ENCODE measurements around the gene TAB2. TPM values are rescaled to one million over a fixed set of nuclear protein-coding genes. Genes with fewer than 3 reads are reported as not detected.

The TAB2 gene
- total and polyA plus RNA-seq, 2 donors (not counting 3 experiments of a cell fraction or from before 2014, with no cell fraction given): 26.0 to 37.4 TPM

- Histone ChIP-seq H3K9ac (replicated peaks; ENCODE audit: extremely low read depth, insufficient read depth, low read length) (no peak overlapping the region), H3K4me3 (replicated peaks in 1 of 3; ENCODE audit: insufficient read depth in 1 of 3, low read depth in 1 of 3, low read length in 3 of 3) (no peak overlapping the region)
- POLR2A ChIA-PET: no interaction called here
Observed at GRCh38 chr6:149451376-149452036, 134.0 kb downstream of the TAB2 start.

GRCh38 chr6:149452037-149452939, 134.8 kb downstream of the TAB2 start:
- DNase-seq (ENCODE audit: low read depth, low spot score) (no peak), FAIRE-seq (no peak)
- CTCF ChIA-PET: interaction anchor here (1.7 kb wide), 1 partner anchor 10 kb away, joined by 3 read pairs; no protein-coding TSS in a partner anchor
- Histone ChIP-seq H2AFZ (ENCODE audit: low read depth, low read length) (no peak overlapping the region), H3K79me2 (ENCODE audit: control insufficient read depth, insufficient read depth, low read length) (no peaks in the 10 kb centered on the region), H3K9me1 (replicated peaks; ENCODE audit: control insufficient read depth, extremely low read depth, insufficient read depth, low read length) (no peaks in the 10 kb centered on the region), H3K4me1 (ENCODE audit: control insufficient read depth, extremely low read depth, insufficient read depth, low read length) (no peaks in the 10 kb centered on the region), H3K27me3 (ENCODE audit: control insufficient read depth in 2 of 2, insufficient read depth in 2 of 2, low read length in 2 of 2) (peaks cover 23 to 39% of the 10 kb centered on the region in 2 experiments), H3K27ac (ENCODE audit: insufficient read depth, low read depth, low read length) (no peak overlapping the region), H3K9ac (replicated peaks; ENCODE audit: extremely low read depth, insufficient read depth, low read length) (no peak overlapping the region), H3K4me2 (ENCODE audit: insufficient read depth, low read length) (no peak overlapping the region), H3K9me3 (replicated peaks; ENCODE audit: control insufficient read depth, insufficient read depth, low read length) (no peaks in the 10 kb centered on the region), H4K20me1 (replicated peaks; ENCODE audit: control insufficient read depth, extremely low read depth, insufficient read depth, low read length) (no peaks in the 10 kb centered on the region), H3K36me3 (ENCODE audit: control insufficient read depth in 2 of 2, extremely low read depth in 1 of 2, insufficient read depth in 2 of 2, low read length in 2 of 2) (no peaks in the 10 kb centered on the region), H3K4me3 (replicated peaks in 1 of 3; ENCODE audit: insufficient read depth in 1 of 3, low read depth in 1 of 3, low read length in 3 of 3) (no peak overlapping the region)
- dilution Hi-C loops (cut with MboI; ENCODE audit: extremely low pct_ligation_motif_present, low sequenced_read_pairs) (no loop called here), intact Hi-C loops (cut with micrococcal nuclease) (no loop called here)
- TF ChIP-seq EZH2 (IDR thresholded peaks at IDR 0.05; ENCODE audit: borderline replicate concordance, low read depth, low read length, severe bottlenecking) (no peak), MAX (IDR thresholded peaks at IDR 0.05; ENCODE audit: insufficient read depth, insufficient read length) (no peak), FOS (IDR thresholded peaks at IDR 0.05; ENCODE audit: borderline replicate concordance, insufficient read depth, low read length) (no peak), POLR2A (IDR thresholded peaks at IDR 0.05; ENCODE audit: low read depth, low read length) (no peak)
- BruUV-seq (replicated peaks): no TSS peak
- POLR2A ChIA-PET: no interaction called here

More at GRCh38 chr6:149451376-149452036, 134.0 kb downstream of the TAB2 start:
- DNase-seq (ENCODE audit: low read depth, low spot score) (no peak), FAIRE-seq (no peak)
- H2AFZ ChIP-seq (ENCODE audit: low read depth, low read length): no peak overlapping the region
- BruUV-seq (replicated peaks): no TSS peak
- H3K9me1 ChIP-seq (replicated peaks; ENCODE audit: control insufficient read depth, extremely low read depth, insufficient read depth, low read length): no peaks in the 10 kb centered on the region
- dilution Hi-C loops (cut with MboI; ENCODE audit: extremely low pct_ligation_motif_present, low sequenced_read_pairs) (no loop called here), intact Hi-C loops (cut with micrococcal nuclease) (no loop called here)
- H3K27me3 ChIP-seq (ENCODE audit: control insufficient read depth in 2 of 2, insufficient read depth in 2 of 2, low read length in 2 of 2): peaks cover 23 to 39% of the 10 kb centered on the region in 2 experiments
- H3K36me3 ChIP-seq (ENCODE audit: control insufficient read depth in 2 of 2, extremely low read depth in 1 of 2, insufficient read depth in 2 of 2, low read length in 2 of 2): no peaks in the 10 kb centered on the region
- H3K9me3 ChIP-seq (replicated peaks; ENCODE audit: control insufficient read depth, insufficient read depth, low read length): no peaks in the 10 kb centered on the region
- H3K4me1 ChIP-seq (ENCODE audit: control insufficient read depth, extremely low read depth, insufficient read depth, low read length): no peaks in the 10 kb centered on the region
- TF ChIP-seq EZH2 (IDR thresholded peaks at IDR 0.05; ENCODE audit: borderline replicate concordance, low read depth, low read length, severe bottlenecking) (peak; percentile 88), MYC (IDR thresholded peaks at IDR 0.05; ENCODE audit: low read depth, low read length) (no peak)
- no peak overlapping the region for H3K4me2 ChIP-seq (ENCODE audit: insufficient read depth, low read length)
- no peak overlapping the region for H3K27ac ChIP-seq (ENCODE audit: insufficient read depth, low read depth, low read length)
- CTCF ChIA-PET: no interaction called here
- H4K20me1 ChIP-seq (replicated peaks; ENCODE audit: control insufficient read depth, extremely low read depth, insufficient read depth, low read length): no peaks in the 10 kb centered on the region
- H3K79me2 ChIP-seq (ENCODE audit: control insufficient read depth, insufficient read depth, low read length): no peaks in the 10 kb centered on the region

All from endothelial cell of umbilical vein (primary cell).